Sciatic nerve (tissue), 2 donors: ENCODE data around the gene CPNE9. TPM values are rescaled to one million over a fixed set of nuclear protein-coding genes. Genes with fewer than 3 reads are reported as not detected.

Experiments
- ATAC-seq: fragments of 200-7000 bp; cut with Tn5 transposase; one replicate; pipeline ENCODE4 v1.9.1; 2020; ENCODE audit warnings: mild to moderate bottlenecking, moderate library complexity
- DNase-seq: peaks from one replicate; pipeline ENCODE4 v3.0.0-alpha.2; 2020; ENCODE audit warnings: low spot score
- intact Hi-C: fragments of 100-400 bp; cut with DNase I; formaldehyde crosslinking; loops from one replicate; pipeline ENCODE4 v1.14.2; 2022
- total RNA-seq: library from RNA; stranded (reverse); fragmentation: NEBNext Ultra II Directional; extraction: Animal tissue kit (Norgen Biotek cat#: 25700); gene quantifications from one replicate; pipeline ENCODE4 v1.2.1, GENCODE V29; 2021
- donor health status: DM: no; HTN: no; CAD: no.
- donor health status: DM: no; HTN: no; CAD: no.

Gene CPNE9
- total RNA-seq, 1 donor from 2014 or later = not detected

GRCh38 chr3:9685216-9686049 is 18.2 kb upstream of the CPNE9 start:
- DNase-seq = no peak
- intact Hi-C loops = no loop called here
- no peak for ATAC-seq

DNA sequence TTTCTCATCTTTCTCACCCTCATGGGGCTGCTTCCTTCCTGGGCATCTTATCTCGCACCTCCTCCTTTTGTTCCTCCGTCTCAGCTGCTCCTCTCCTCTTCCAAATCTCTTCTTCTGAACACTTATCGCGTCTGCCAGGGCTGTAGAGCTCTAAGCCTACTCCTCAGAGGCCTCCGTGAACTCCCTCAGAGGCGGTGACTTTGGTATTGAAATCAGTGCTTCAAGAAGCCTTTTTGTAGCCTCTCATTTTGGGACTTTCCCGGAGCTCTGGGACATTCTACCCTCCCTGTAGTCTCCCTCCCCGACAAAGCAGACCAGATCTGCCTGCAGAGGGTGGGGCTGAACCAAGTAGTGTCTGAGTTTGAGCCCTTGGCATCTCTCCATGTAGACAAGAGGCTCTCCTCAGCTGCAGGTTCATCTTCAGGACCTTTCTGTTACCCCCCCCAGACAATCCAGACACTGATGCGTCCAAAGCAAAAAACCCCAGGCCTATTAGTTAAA is 17.5 kb upstream of the CPNE9 start:
- intact Hi-C loops = no loop called here

DNA sequence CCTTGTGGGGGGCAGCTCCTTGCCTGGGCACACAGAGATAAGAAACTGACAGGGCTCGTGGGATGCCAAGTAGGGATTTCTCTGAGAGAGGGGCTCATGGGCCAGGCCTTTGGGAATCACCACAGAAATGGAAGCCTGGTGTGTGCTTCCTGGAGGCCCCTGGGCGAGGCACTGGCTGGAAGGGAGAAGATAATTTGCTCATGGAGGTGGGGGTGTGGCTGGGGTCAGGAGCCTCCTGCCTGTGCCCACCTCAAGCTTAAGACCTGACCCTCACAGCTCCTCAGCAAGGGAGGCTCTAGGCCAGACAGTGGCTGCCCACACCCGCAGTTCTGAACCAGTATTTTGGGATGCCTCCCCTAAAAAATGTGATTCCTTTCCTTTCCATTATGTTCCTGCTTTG is 16.9 kb upstream of the CPNE9 start:
- ATAC-seq (no peak), DNase-seq (no peak)
- intact Hi-C loops = no loop called here

More for the DNA sequence above, 17.5 kb upstream of the CPNE9 start:
- no peak for DNase-seq
- no peak for ATAC-seq

GRCh38 chr3:9687514-9687913 is 16.1 kb upstream of the CPNE9 start:
- DNase-seq (no peak), ATAC-seq (peak; percentile 31)
- intact Hi-C loops = no loop called here

DNA sequence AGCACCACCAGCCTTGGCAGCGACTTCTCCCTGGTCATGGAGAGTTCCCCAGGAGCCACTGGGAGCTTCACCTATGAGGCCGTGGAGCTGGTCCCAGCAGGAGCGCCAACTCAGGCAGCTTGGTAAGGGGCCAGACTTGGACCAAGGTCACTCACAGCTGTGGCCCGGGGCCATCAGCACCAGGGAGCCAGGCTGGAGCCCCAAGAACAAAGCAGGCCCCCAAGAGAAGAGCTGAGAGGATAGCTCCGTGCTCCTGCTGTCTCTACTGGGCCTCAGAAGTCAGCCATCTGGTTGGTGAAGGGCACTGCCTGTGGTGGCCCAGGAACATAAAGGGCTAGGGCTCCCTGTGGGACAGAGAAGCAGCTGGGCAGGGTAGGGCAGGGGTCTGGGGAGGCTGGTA is 14.7 kb upstream of the CPNE9 start:
- intact Hi-C loops = no loop called here
- DNase-seq = no peak
- ATAC-seq = no peak

DNA sequence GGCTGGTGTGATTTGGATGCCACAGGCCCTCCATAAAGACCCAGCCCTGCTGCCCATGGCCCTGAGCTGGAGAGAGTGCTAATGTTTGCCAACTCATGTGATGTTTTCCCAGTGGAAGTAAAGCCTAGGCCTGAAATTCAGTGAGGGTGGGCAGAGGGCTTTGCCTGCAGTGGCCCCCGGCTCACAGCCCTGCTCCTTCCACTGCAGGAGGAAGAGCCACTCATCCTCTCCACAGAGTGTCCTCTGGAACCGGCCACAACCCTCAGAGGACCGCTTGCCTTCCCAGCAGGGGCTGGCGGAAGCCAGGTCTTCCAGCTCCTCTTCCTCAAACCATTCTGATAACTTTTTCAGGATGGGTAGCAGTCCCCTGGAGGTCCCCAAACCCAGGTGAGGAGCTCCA is 13.9 kb upstream of the CPNE9 start:
- DNase-seq (no peak), ATAC-seq (no peak)
- intact Hi-C loops = no loop called here

DNA sequence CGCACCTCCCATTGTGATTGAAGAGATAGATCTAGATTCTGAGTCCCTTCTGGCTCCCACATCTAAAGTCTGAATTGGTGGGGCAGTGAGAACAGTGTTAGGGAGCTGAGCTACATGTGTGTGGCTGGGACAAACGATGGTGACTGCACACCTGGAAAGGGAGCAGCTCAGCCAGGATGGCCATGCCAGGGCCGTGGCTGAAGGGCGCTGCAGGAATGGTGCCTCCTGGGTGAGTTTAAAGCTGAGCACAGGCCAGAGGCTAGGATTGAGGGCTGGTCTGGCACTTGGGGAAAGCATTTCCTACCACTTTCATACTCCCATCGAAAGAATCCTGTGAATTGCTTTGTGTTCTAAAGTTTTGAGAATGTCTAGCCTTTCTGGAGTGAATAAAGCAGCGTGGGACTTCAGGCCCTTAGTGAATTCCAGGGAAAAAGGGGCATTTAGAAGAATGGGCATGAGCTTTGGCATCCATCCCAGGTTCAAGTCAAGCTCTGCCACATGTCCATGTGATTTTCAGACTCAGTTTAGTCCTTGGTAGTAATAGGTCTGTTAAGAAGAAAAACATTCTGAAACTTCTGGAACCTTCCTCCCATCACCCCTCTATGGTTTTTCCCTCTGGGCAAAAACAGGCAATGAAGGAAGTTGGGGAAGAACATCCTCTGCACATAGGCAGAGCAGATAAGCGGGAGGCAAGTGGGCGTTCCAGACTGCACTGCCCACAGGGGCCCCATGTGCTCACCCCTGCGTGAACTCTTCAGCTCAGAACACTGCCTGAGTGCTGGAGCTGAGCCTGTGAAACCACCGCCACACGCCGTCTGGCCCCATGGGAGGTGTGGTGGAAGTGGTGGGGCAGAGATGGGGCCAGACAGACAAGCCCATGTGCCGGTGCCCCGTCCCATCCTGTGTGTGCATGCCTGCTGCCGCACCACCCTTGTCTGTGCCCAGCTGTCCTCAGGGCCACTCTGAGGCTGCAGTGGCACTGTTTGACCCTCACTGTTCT is 12.9 kb upstream of the CPNE9 start:
- intact Hi-C loops = no loop called here
- DNase-seq (no peak), ATAC-seq (peak; percentile 49)

DNA sequence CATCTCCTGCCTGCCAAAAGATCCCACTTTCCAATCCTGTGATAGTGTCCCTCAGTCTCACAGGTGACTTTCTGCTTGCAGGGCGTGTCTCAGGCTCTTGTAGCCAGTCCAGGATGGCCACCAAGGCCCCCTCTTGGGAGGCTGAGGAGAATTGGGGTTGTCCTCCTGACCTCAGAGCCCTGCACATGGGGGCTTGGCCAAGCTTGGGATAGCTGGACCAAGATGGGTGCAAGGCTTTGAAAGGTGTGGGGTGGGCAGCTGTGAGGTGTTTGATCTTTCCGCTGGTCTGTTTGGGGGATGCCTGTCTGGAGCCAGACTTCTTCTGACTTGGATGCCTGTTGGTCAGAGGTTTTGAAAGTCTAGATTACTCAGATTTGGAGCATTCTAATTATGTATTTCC is 12.0 kb upstream of the CPNE9 start:
- ATAC-seq (no peak), DNase-seq (no peak)
- intact Hi-C loops = no loop called here

GRCh38 chr3:9692416-9692815 is 11.2 kb upstream of the CPNE9 start:
- ATAC-seq (no peak), DNase-seq (no peak)
- intact Hi-C loops = no loop called here

DNA sequence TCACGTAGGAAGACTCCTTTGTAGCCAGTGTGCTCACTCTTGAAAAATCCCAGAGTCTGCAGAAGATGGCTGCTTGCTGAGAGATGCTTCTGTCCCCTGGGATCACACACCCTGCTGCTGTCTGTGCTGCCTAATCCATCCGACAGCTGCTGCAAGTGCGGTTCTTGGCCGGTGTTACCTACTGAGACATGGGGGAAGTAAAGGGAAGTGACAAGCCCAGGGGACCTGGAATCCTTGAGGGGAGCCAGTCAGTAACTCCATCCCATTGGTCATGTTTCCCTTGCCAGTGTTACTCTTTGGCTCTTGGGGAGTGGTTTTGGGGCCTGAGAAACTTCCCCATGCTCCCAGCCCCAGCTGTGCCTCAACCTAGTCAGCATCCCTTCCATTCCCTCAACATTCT is 8.3 kb upstream of the CPNE9 start:
- intact Hi-C loops = no loop called here
- no peak for ATAC-seq
- no peak for DNase-seq

GRCh38 chr3:9695746-9696145 is 7.9 kb upstream of the CPNE9 start:
- ATAC-seq (no peak), DNase-seq (no peak)
- intact Hi-C loops = no loop called here

DNA sequence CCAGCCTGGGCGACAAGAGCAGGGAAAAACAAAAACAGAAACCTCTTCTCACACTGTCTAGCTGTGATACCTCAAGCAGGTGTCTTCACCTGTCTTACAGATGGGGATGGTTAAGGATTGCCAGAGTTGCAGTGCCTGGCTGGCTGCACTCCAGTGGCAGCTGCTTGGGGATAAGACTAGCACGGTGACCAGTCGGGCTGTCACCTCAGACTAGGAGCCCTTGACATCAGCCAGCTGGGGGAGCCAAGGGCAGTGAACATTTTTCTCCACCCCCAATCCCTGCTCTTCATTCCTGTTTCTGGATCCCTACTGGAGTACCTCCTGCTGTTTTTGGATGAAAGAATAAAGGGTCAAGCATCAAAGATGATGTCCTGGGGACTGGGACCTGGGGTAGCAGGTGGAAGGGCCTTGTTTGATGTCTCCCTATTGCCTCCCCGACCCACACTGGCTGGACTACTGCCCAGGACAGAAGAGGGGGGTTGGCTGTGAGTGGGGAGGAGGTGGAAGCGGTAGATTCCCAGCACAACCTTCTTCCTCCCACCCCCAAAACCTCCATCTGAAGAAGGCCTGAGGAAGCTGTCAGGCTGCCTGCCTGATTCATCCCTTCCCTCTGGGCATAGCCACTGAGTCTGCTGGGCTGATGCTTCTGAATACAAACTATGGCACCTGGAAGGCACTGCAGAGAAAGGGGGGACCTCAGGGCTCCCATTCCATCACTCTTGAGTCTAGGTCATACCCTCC is 7.0 kb upstream of the CPNE9 start:
- no peak for ATAC-seq
- intact Hi-C loops = no loop called here
- no peak for DNase-seq

- DNase-seq (no peak), ATAC-seq (no peak)
- intact Hi-C loops = no loop called here
These were observed 5.7 kb upstream of the CPNE9 start for GRCh38 chr3:9697892-9698291.

- ATAC-seq (no peak), DNase-seq (no peak)
- intact Hi-C loops = no loop called here
These were observed 5.3 kb upstream of the CPNE9 start for GRCh38 chr3:9698293-9698692.

DNA sequence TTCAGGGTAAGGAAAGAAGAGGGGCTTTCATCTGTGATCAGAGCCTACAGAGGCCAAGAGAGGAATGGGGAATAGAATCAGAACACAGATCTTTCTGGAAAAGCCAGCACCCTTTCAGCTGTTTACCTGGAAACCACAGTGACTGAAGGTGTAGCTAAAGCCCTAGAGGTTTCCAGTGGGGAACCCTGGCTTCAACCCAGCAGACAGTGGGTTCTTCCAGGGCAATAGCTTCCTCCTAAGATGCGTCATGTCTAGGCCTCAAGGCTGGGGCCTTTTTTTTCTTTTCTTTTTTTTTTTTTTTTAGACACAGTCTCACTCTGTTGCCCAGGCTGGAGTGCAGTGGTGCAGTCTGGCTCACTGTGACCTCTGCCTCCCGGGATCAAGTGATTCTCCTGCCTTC is 3.1 kb upstream of the CPNE9 start:
- intact Hi-C loops = no loop called here
- DNase-seq = no peak
- ATAC-seq = no peak

DNA sequence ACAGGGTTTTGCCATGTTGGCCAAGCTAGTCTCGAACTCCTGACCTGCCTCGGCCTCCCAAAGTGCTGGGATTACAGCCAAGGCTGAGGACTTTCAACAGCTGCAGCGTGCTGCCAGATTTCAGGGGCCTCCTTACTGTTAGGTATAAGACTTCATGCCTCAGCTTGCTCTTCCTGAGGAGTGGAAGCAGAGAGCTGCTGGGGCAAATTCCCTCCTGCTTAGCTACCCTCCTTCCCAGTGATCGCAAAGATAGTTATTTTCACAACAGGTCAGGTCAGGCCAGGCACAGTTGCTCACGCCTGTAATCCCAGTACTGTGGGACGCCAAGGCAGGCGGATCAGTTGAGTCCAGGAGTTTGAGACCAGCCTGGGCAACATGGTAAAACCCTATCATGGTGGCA is 2.6 kb upstream of the CPNE9 start:
- intact Hi-C loops = no loop called here
- DNase-seq (no peak), ATAC-seq (no peak)

DNA sequence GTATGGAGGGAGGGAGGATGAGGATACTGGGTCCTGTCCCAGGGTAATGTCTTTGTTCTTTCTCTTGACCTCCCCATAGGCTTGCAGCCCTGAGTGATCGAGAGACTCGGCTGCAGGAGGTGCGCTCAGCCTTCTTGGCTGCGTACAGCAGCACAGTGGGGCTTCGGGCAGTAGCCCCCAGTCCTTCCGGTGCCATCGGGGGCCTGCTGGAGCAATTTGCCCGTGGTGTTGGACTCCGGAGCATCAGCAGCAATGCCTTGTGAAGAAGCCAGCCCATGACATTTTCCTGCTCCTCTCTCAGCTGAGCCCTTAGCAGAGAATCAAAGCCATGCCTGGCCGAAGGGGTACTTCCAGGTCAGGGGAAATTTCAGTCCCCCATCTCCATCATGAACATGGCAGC is 1.9 kb upstream of the CPNE9 start:
- DNase-seq = no peak
- ATAC-seq = no peak
- intact Hi-C loops = no loop called here

DNA sequence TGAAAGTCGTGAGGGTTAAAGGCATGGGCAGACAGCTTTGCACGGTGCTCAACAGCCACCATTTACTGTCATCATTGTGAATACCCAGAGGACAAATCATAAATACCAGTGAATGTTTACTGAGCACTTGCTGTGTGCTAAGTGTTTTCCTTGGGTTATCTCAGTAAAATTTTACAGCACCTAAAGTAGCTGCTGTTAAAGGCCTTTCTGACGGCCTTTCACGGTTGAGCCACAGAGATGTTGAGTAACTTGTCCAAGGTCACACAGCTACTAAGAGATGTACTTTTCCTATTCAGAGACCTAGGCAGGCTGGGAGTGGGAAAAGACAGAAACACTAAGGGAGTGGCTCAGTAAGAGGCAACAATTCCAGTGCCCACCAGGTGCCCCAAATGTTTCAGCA is 393 bp upstream of the CPNE9 start:
- DNase-seq (no peak), ATAC-seq (no peak)
- intact Hi-C loops = no loop called here
